Measurements from ENCODE around the gene ADAMTS16.

DNA sequence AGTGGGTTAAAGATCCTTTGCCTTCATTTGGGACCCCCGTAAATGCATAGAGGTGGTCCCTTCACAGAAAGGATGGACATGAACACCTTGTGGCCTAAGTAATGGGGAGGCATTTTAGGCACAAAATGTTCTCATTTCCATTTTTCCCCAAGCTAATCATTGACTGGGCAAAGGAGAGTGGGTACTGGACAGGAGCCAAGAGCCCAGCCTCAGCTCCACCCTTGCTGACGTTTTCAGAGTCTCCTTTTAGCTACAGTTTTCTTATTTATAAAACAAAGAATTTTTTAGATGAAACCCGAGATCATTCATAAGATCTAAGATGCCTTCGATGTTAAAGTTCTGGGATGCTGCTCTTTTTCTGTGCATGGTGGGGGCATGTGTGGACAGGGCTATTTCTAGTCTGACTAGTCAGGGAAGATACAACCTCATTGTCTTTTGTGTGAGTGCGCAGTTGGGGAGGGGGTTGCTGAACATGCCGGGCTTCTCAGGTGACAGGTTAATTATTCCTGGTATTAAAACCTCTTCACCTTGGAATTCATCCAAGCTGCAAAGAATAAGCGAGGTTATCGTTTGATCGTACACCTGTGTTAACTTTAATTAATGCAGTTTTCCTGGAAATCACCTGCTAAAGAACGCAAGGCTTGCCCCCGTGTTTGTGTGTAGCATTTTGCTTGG is 48.4 kb downstream of the ADAMTS16 start:
- TF ChIP-seq, protein P1, sequence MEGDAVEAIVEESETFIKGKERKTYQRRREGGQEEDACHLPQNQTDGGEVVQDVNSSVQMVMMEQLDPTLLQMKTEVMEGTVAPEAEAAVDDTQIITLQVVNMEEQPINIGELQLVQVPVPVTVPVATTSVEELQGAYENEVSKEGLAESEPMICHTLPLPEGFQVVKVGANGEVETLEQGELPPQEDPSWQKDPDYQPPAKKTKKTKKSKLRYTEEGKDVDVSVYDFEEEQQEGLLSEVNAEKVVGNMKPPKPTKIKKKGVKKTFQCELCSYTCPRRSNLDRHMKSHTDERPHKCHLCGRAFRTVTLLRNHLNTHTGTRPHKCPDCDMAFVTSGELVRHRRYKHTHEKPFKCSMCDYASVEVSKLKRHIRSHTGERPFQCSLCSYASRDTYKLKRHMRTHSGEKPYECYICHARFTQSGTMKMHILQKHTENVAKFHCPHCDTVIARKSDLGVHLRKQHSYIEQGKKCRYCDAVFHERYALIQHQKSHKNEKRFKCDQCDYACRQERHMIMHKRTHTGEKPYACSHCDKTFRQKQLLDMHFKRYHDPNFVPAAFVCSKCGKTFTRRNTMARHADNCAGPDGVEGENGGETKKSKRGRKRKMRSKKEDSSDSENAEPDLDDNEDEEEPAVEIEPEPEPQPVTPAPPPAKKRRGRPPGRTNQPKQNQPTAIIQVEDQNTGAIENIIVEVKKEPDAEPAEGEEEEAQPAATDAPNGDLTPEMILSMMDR (IDR thresholded peaks at IDR 0.05): no peak
- no peak for TF ChIP-seq POLR2A (IDR thresholded peaks at IDR 0.05)
